ENCODE data around the gene CPED1. TPM values are rescaled to one million over a fixed set of nuclear protein-coding genes. Genes with fewer than 3 reads are reported as not detected.

The CPED1 gene
- total and polyA plus RNA-seq, 2 experiments from 2014 or later = 0.17 to 0.47 TPM

- Histone ChIP-seq H3K4me2 (no peak overlapping the region), H3K4me1 (ENCODE audit: insufficient read depth) (peaks cover 10% of the 10 kb centered on the region), H4K20me1 (replicated peaks; ENCODE audit: insufficient read depth) (no peaks in the 10 kb centered on the region), H3K27ac (ENCODE audit: low read depth) (no peak overlapping the region), H3K9me2 (ENCODE audit: insufficient read depth) (no peaks in the 10 kb centered on the region), H3K4me3 (no peak overlapping the region), H3F3A (replicated peaks; ENCODE audit: low read depth) (no peaks in the 10 kb centered on the region), H3K27me3 (ENCODE audit: insufficient read depth) (no peaks in the 10 kb centered on the region), H2AFZ (no peak overlapping the region), H3K79me2 (replicated peaks; ENCODE audit: insufficient read depth) (peaks cover 22% of the 10 kb centered on the region; the same call in 1 of the 2 replicates), H3K36me3 (ENCODE audit: insufficient read depth) (peaks cover 5% of the 10 kb centered on the region; the same call in 1 of the 2 replicates)
- ATAC-seq (no peak), DNase-seq (ENCODE audit: low spot score) (no peak)
- H3K27me3 Mint-ChIP-seq (ENCODE audit: insufficient read depth, low read depth, poor library complexity) = peaks cover 2% of the 10 kb centered on the region
- H3K9me3 Mint-ChIP-seq = no peaks in the 10 kb centered on the region
- TF ChIP-seq POLR2AphosphoS5 (IDR thresholded peaks at IDR 0.05; ENCODE audit: low read depth) = no peak
- no peak for TF ChIP-seq ZNF462 (CRISPR knock-in tag; IDR thresholded peaks at IDR 0.05)
- TF ChIP-seq ETS1 (IDR thresholded peaks at IDR 0.05) = no peak
- TF ChIP-seq EZH2 (IDR thresholded peaks at IDR 0.05; ENCODE audit: low read depth, unreplicated experiment) = no peak
- TF ChIP-seq EZH2phosphoT487 (IDR thresholded peaks at IDR 0.05; ENCODE audit: unreplicated experiment) = no peak
- no peak for TF ChIP-seq STAT1 (IDR thresholded peaks at IDR 0.05; ENCODE audit: unreplicated experiment)
- TF ChIP-seq JUNB (IDR thresholded peaks at IDR 0.05; ENCODE audit: unreplicated experiment) = no peak
- no peak for TF ChIP-seq REST (IDR thresholded peaks at IDR 0.05; ENCODE audit: unreplicated experiment)
- H3K36me3 Mint-ChIP-seq (ENCODE audit: low read depth) = peaks cover 21% of the 10 kb centered on the region
- no peak overlapping the region for H3K4me3 Mint-ChIP-seq
- H3K4me1 Mint-ChIP-seq = peaks cover 30% of the 10 kb centered on the region
- no peak overlapping the region; the same call in 1 of the 2 replicates for H3K27ac Mint-ChIP-seq
Observed at GRCh38 chr7:120960714-120961113, 27.8 kb upstream of the CPED1 start.

Measured in GM23338 (cell line).